GM19351 (cell line): ENCODE results near the gene KCNJ9.
"Not testable (repeated sequence)": the region's sequence is repeated elsewhere in the genome, so short reads cannot be mapped to it uniquely, and the experiment has no call there.

Experiments used
- ATAC-seq: cut with Tn5 transposase; IDR thresholded peaks from one replicate; pipeline ENCODE4 v1.9.1; 2021; ENCODE audit warnings: mild to moderate bottlenecking, moderate library complexity; ENCODE audit not compliant: unreplicated experiment

KCNJ9 gene

DNA sequence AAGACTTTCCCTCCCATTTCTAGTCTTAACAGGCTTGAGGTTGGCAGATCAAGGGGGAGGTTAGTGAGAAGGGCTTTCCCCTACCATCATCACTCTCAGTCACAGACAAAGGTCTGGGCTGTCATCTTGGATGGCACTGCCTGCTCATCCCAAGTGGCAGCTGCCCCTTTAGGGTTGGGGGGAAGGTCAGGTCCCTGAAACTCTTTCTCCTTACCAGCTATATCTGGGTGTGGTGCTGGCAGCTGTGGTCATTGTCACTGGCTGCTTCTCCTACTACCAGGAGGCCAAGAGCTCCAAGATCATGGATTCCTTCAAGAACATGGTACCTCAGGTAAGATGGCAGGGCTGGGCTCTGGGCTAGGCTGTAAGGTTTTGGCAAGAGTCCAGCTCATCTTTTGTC is 42.4 kb downstream of the KCNJ9 start:
- ATAC-seq = no peak

DNA sequence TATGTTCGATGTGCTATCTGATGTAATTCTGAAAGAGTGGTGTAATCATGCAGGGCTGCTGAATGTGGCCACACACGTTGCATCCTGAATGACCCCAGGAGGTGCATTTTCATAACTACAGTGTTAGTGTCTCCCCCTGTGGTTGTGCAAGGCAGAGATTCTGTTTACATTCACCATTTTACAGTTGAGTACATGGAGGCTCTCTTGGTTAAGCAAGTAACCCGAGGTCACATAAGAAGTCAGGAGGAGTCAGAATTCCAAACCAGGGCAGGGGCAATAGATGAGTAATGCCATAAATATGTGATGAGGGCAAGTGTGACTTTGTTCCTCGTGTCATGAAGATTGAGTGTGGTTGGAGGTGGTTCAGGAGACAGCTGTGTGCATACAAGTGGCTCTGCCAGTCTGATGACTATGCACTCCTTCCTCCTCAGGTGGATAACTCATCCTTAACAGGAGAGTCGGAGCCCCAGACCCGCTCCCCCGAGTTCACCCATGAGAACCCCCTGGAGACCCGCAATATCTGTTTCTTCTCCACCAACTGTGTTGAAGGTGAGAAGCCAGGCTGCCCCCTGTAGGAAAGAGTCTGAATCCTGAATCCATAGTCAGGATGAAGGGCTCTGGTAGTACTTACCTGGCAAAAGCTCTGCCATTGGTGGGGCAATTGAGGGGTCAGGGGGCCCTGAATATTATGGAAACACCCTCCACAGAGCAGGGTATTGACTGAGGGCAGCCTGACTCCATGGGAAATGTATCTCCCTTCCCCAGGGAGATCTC is 43.6 kb downstream of the KCNJ9 start:
- ATAC-seq = no peak

DNA sequence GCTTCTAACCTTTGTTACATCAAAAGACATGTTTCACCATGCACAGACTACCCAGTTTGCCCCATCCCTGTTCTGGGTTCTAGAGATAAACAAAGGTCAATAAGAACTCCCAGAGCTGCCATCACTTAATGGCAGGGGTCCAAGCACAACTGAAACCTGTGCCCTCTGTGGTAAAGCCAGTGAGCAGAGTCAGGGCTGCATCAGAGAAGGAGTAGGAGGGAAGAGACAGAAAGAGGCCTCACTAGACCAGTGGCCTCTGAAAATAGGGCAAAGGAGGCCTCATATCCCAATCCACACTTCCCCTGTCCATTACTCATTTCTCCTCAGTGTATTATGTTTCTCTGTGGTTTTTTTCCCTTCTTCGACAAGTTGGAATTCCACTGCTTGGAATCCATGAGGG is 44.4 kb downstream of the KCNJ9 start:
- ATAC-seq = no peak

DNA sequence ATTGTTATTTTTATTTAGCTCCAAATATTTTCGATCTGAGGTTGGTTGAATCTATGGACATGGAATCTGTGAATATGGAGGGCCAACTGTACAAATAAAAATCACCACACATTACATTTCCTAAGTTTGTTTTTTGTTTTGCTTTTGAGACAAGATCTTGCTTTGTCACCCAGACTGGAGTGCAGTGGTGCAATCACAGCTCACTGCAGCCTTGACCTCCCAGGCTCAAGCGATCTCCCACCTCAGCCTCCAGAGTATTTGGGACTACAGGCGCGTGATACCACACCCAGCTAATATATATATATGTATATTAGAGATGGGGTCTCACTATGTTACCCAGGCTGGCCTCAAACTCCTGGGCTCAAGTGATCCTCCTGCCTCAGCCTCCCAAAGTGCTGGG is 45.0 kb downstream of the KCNJ9 start:
- not testable (repeated sequence) for ATAC-seq

DNA sequence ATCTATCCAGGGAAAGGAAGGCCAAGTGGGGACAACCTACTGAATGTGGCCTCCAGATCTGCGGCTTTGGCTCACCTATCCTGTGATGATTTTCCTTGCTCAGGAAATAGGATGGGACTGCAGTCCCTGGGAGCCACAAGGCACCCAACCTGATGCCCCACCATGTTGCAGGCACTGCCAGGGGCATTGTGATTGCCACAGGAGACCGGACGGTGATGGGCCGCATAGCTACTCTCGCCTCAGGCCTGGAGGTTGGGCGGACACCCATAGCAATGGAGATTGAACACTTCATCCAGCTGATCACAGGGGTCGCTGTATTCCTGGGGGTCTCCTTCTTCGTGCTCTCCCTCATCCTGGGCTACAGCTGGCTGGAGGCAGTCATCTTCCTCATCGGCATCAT is 46.0 kb downstream of the KCNJ9 start:
- ATAC-seq = no peak

DNA sequence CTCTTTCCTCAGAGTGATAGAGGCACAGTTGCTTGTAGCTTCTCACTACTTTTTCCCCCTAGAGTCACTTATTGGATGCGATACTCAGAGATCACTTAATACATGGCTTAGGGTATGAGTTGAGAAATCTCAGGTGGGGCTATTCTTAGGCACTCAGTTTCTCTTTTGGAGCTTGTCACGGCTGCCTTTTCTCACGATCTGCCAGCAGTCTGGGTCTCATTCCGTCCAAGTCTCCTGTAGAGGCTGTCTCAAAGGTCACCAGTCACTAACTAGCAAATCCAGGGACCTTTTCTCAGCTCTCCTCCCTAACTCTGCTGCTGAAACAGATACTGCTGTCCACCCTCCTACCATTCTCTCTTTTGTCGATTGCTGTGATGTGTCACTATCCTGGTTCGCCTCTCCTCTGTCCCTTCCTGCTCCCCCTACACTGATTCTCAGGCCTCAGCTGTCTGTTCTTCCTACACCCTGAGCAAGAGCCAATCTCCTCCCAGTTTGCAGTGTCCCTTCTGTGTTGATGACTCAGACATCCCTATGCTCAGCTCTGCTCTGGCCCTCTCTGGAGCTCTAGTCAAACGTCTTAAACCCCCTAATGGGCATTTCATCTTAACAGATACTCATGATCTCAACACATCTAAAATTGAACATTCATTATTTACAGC is 46.7 kb downstream of the KCNJ9 start:
- ATAC-seq = no peak

DNA sequence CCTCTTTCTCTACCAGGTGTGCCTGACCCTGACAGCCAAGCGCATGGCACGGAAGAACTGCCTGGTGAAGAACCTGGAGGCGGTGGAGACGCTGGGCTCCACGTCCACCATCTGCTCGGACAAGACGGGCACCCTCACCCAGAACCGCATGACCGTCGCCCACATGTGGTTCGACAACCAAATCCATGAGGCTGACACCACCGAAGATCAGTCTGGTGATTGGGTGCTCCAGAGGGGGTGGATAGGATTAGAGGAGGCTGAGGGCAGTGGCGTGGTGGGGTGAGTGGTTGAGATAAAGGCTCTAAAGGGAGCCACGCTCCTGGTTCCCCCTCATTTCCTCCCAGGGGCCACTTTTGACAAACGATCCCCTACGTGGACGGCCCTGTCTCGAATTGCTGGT is 47.3 kb downstream of the KCNJ9 start:
- ATAC-seq = no peak

DNA sequence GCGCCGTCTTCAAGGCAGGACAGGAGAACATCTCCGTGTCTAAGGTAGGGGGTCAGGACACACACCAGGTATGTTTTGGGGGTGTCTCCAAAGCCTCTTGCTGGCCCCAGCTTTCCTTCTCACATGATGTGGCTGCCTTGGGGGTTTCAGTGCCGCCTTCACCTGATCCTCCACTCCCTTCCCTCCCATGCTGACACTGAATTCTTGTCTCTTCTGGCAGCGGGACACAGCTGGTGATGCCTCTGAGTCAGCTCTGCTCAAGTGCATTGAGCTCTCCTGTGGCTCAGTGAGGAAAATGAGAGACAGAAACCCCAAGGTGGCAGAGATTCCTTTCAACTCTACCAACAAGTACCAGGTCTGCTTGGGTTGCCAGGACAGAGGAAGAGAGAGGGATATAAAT is 47.7 kb downstream of the KCNJ9 start:
- no peak for ATAC-seq

DNA sequence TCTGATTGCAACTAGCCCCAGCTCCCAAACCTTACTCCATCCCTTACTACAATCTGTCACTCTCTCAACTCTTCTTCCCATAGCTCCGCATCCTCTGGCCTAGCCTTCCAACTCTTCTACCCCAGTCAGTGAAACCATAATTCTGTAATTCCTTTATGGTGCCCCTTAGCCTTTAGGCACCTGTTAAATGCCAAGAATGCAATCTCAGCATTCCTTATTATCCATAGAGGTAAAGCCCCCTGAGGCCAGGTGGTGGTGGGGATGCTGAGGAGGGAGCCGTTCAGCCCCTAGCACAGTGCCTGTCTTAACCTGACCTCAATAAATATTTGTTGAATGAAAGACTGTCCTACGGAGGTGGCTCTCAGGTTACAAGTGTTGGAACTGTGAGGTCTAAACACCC is 48.2 kb downstream of the KCNJ9 start:
- no peak for ATAC-seq

DNA sequence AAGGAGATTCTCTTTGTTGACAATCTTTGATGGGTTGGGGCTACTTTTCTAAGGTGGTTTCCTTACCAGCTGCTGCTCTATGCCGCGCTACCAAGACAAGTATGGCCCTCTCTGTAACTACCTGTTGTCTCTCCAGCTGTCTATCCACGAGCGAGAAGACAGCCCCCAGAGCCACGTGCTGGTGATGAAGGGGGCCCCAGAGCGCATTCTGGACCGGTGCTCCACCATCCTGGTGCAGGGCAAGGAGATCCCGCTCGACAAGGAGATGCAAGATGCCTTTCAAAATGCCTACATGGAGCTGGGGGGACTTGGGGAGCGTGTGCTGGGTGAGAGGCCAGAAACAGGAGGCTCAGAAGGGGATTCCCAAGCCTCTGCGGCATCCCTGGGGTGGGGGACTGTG is 48.6 kb downstream of the KCNJ9 start:
- ATAC-seq = no peak

DNA sequence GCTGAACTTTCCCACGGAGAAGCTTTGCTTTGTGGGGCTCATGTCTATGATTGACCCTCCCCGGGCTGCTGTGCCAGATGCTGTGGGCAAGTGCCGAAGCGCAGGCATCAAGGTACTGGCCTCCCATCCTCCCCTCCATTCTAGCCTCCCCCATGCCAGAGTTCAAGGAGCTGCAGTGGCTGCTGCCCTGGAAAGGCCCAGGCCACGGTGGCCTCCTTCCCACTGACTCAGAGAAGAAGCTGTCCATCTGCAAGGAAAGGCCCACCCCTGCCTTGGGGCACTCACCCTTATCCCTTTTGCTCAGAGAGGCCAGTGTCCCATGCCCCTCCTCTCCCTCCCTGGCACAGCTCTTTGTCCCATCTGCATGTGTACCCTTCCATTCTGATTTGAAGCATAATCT is 49.1 kb downstream of the KCNJ9 start:
- no peak for ATAC-seq

DNA sequence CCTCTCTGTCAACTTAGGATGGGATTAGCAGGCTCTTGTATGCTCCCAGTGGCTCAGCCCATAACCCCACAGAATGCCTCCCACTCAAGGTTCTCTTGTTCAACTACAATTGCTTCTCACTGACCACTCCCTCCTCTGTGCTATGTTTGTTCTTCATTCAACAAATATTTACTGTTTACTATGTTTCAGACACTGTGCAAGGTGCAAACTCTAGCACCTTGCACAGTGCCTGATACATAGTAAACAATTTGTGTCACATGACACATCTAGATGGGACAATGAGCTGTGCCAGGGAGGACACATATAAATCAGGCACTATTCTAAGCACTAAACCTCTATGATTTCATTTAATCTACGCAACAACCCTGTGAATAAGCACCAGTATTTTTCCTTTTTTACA is 49.6 kb downstream of the KCNJ9 start:
- ATAC-seq = no peak

DNA sequence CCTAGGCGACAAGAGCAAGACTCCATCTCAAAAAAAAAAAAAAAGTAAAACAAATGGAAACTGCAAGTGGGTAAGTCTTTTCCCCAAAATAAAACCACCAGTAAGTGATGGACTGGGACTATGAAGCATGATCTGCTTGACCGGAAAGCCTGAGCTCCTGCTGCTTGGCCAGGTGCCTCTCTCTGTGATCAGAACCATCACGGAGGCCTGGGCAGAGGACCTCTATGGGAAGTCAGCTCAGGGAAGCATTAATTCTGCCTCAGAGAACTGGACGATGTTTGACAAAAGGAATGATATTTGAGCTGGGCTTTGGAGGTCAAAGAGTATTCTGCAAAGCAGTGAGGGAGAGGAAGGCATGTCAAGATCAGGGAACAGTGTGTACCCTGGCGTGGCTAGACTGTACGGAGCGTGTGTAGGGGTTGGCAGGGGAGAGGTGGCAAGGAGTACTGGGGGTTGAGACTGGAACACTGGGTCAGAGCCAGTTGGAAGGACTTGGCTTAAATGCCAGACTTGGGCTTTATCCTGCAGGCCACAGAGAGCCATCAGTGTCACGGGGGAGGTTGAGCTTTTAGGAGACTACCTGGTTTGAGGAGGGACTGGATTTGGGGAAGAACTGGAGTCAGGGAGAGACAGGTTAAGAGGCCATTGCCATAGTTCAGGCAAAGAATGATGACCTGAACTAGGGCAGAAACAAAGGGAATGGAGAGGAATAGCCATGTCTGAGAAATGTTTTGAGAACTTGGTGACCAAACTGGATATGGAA is 50.6 kb downstream of the KCNJ9 start:
- ATAC-seq = no peak

DNA sequence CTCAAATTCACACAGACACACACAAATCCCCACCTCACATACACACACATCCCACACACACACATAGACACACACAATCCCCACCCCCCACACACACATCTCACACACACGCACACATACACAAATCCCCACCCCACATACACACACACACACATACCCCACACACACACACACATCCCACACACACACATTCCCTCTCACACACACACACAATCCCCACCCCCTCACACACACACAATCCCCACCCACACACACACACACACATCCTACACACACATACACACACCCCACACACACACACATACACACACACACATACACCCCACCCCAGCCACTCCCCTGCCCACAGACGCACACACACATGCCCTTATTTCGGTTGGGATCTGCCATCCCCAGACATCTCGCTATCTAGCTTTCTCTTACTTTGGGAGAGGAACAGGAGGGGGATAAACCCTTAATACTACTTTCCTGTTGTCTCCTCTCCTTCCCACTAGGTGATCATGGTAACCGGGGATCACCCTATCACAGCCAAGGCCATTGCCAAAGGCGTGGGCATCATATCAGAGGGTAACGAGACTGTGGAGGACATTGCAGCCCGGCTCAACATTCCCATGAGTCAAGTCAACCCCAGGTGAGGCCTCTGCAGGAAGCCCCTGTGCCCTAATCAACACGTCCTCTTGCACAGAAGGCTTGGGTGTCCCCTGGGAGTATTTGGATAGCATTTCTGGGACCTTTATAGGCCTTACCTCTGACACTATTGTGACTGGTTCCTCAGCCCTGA is 52.8 kb downstream of the KCNJ9 start:
- no peak for ATAC-seq

DNA sequence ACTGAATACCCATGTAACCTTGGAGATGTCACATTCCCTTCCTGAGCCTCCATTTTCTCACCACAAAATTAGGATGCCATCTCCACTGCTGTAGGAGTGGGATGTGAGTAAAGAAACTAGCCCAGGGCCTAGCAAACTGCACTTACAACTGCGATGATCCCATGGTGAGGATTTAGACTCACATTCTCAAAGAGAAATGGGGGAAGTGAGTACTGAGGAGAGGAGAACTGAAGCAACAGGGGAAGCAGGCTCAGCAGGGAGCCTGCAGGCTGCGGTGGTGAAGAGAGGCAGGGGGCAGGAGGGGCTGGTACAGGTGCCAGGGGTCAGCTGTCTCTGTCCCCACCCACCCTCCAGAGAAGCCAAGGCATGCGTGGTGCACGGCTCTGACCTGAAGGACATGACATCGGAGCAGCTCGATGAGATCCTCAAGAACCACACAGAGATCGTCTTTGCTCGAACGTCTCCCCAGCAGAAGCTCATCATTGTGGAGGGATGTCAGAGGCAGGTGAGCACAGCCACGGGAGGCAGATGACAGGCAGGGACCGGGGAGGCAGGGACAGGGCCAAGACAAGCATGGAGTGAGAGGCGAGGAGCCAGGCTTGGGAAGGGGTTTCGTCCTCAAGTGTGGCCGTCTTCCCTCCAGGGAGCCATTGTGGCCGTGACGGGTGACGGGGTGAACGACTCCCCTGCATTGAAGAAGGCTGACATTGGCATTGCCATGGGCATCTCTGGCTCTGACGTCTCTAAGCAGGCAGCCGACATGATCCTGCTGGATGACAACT is 53.6 kb downstream of the KCNJ9 start:
- no peak for ATAC-seq

DNA sequence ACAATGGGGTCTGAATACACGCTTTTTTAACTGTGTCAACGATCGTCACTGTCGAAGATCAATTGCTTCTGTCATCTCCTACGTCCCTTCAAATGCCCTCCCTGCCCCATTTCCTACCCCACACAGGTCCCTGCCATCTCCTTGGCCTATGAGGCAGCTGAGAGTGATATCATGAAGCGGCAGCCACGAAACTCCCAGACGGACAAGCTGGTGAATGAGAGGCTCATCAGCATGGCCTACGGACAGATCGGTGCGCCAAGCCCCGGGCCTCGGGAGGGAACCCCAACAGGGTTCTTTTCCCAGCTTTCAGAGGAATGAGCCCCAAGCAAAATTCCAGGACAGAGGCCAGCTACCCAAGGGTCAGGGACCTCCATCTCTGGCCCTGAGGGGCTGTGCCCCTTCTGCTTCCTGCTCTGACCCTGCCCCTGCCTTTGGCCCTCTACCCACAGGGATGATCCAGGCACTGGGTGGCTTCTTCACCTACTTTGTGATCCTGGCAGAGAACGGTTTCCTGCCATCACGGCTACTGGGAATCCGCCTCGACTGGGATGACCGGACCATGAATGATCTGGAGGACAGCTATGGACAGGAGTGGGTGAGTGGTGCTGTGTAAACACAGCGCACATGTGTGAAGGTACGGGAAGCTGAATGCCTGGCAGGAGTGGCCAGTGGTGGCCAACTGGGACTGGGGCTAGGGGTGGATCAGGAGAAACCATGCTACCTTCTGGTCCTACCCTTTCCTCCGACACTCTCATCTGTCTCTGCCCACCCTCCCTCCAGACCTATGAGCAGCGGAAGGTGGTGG is 55.0 kb downstream of the KCNJ9 start:
- no peak for ATAC-seq

DNA sequence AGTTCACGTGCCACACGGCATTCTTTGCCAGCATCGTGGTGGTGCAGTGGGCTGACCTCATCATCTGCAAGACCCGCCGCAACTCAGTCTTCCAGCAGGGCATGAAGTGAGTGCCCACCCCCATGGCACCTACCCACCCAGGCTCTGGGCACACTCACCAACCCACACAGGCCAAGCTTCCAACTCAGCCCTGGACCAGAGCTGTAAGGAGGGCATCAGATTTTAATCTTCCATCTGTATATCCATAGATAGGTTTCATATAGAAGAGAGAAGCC is 55.5 kb downstream of the KCNJ9 start:
- no peak for ATAC-seq

DNA sequence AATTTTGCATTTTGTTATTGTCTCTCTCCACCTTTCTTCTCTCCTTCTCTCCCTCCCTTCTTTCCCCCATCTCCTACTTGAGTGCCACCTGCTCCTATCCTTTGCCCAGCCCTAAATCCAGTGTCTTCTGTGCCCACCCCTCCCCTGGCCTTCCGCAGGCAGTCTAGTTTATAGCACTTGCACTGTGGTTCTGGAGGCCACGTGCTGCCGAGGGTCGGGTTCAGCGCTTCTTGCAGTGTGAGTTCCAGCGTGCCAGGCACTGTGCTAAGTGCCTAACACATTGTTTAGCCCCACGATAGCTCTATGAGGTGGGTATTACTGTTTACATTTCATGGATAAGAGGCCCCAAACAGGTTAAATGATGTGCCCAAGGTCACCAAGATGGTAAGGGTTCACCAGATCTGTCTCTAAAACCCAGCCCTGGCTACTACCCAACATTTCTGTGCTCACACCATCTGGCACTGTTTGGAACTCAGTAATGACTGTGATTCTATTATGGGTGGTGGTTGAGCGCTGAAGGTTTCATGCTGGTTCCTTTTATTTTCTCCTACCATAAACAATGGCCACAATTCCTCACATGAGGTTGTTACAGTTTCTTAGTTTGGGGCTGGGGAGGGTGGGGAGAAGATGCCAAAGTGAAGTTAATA is 56.0 kb downstream of the KCNJ9 start:
- ATAC-seq = no peak

DNA sequence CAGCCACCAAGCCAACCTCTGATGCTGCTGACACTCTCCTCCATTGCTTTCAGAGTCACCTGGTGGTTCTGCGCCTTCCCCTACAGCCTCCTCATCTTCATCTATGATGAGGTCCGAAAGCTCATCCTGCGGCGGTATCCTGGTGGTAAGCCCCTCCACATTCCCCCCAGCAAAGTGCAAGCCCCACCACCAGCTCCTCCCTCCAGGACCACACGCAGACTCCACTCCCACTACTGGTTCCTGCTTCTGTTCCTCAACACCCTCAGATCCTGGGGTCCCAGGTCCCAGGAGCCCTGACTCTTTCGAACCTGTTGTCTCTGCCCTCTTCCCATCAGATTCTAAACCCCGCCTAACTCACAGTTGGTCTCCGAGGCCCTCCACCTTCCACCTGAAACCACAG is 58.5 kb downstream of the KCNJ9 start:
- no peak for ATAC-seq
